NOMO-1 (cell line): ENCODE results near the gene OSBPL6.

Experiments used
- DNase-seq, 2 experiments: peaks; one replicate each; lab custom pipeline; 2025; ENCODE audit not compliant: unreplicated experiment in 2 of 2; lab: John Stamatoyannopoulos, UW

Gene OSBPL6

GRCh38 chr2:178237488-178238153, 43.3 kb downstream of the OSBPL6 start:
- DNase-seq, result no peak

- DNase-seq, result no peak
These were observed 43.8 kb downstream of the OSBPL6 start for GRCh38 chr2:178238154-178238521.

- no peak for DNase-seq
These were observed 44.4 kb downstream of the OSBPL6 start for GRCh38 chr2:178238750-178239149.

GRCh38 chr2:178241844-178242551, 47.7 kb downstream of the OSBPL6 start:
- DNase-seq, result no peak

GRCh38 chr2:178242552-178242883, 48.2 kb downstream of the OSBPL6 start:
- DNase-seq, result no peak

- DNase-seq, result no peak
These were observed 49.6 kb downstream of the OSBPL6 start for GRCh38 chr2:178243961-178244360.

- no peak for DNase-seq
These were observed 50.5 kb downstream of the OSBPL6 start for GRCh38 chr2:178244777-178245176.

- no peak for DNase-seq
These were observed 52.4 kb downstream of the OSBPL6 start for GRCh38 chr2:178246696-178247095.

GRCh38 chr2:178247250-178247649, 52.9 kb downstream of the OSBPL6 start:
- no peak for DNase-seq

GRCh38 chr2:178250429-178250828, 56.1 kb downstream of the OSBPL6 start:
- DNase-seq, result peak in 1 of 2 experiments; percentile 1

GRCh38 chr2:178251151-178251955, 57.0 kb downstream of the OSBPL6 start:
- DNase-seq, result no peak

- no peak for DNase-seq
These were observed 62.2 kb downstream of the OSBPL6 start for GRCh38 chr2:178256382-178257042.

- no peak for DNase-seq
These were observed 62.8 kb downstream of the OSBPL6 start for GRCh38 chr2:178257127-178257526.

- DNase-seq, result no peak
These were observed 64.6 kb downstream of the OSBPL6 start for GRCh38 chr2:178258916-178259315.

- DNase-seq, result no peak
These were observed 69.0 kb downstream of the OSBPL6 start for GRCh38 chr2:178263159-178263860.

- no peak for DNase-seq
These were observed 69.9 kb downstream of the OSBPL6 start for GRCh38 chr2:178264211-178264610.

- no peak for DNase-seq
These were observed 71.5 kb downstream of the OSBPL6 start for GRCh38 chr2:178265851-178266250.

GRCh38 chr2:178266445-178266844, 72.1 kb downstream of the OSBPL6 start:
- no peak for DNase-seq

GRCh38 chr2:178267660-178268059, 73.3 kb downstream of the OSBPL6 start:
- no peak for DNase-seq

- no peak for DNase-seq
These were observed 74.1 kb downstream of the OSBPL6 start for GRCh38 chr2:178268435-178268834.
